Measurements from ENCODE around the gene ATL3. TPM values are rescaled to one million over a fixed set of nuclear protein-coding genes. Genes with fewer than 3 reads are reported as not detected.

ATL3 gene, protein sequence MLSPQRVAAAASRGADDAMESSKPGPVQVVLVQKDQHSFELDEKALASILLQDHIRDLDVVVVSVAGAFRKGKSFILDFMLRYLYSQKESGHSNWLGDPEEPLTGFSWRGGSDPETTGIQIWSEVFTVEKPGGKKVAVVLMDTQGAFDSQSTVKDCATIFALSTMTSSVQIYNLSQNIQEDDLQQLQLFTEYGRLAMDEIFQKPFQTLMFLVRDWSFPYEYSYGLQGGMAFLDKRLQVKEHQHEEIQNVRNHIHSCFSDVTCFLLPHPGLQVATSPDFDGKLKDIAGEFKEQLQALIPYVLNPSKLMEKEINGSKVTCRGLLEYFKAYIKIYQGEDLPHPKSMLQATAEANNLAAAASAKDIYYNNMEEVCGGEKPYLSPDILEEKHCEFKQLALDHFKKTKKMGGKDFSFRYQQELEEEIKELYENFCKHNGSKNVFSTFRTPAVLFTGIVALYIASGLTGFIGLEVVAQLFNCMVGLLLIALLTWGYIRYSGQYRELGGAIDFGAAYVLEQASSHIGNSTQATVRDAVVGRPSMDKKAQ
- 10 to 100 TPM; 20.9 to 23.2 TPM for total RNA-seq

DNA sequence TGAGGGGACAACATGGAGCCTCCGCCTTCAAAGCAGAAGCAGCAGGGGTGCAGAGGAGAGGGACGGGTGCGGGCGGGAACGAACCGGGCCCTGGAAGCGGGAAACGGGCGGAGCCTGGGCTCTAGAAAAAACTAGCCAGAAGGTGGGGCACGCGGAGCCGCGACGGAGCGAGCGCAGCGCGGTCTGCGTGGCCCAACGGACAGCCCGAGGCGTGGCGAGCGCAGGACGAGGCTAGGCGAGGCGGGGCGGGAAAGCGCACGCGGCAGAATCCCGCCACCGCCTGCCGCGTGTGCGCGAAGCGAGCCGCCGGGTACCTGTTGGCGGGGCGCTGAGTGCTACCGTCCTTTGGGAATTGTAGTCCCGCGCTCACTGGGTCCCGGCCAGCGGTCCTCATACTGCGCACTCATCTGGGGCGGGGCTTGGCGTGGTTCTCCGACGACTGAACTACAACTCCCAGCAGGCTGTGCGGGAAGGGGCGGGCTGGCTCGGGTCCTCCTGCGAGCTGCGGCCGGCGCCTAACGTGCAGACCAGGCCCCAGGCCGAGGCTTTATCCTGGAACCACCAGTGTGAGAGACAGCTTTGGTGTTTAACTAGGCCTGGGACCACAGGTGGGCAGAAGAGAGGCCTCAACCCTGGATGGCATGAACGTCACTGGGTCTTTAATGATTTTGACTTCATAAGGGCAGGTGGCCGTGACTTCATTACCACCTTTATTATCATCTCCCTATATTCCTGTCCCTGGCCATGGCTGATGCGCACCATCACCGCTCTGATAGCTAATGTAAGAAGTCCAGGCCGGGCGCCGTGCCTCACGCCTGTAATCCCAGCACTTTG is at the start of gene ATL3:
TSS of gene ATL3 (minus strand) at position 55 of the 834 bp plus-strand sequence. CDS start at position 14, 41 bp downstream.
- Mint-ChIP-seq H3K36me3 (peaks cover 12% of the 10 kb centered on the region), H3K27ac (peak within 1 kb of the TSS; percentile 86)

DNA sequence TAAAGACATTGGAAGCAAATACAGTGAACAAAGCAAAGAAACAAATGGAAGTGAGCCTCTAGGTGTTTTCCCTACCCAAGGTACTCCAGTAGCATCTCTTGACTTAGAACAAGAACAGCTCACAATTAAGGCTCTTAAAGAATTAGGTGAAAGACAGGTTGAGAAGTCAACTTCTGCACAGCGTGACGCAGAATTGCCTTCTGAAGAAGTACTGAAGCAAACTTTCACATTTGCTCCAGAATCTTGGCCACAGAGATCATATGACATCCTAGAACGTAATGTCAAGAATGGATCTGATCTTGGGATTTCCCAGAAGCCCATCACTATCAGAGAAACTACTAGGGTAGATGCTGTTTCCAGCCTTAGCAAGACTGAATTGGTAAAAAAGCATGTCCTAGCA is 49.4 kb upstream of the ATL3 start:
- H3K9me3 Mint-ChIP-seq = no peaks in the 10 kb centered on the region
- H3K4me1 Mint-ChIP-seq = no peaks in the 10 kb centered on the region
- no peak overlapping the region for H3K4me3 Mint-ChIP-seq
- H3K36me3 Mint-ChIP-seq = no peaks in the 10 kb centered on the region
- DNase-seq = no peak
- H3K27ac Mint-ChIP-seq = no peak overlapping the region
- no peaks in the 10 kb centered on the region for H3K27me3 Mint-ChIP-seq

More for the DNA sequence above, at the start of gene ATL3:
- Mint-ChIP-seq H3K4me3 (peak within 1 kb of the TSS; percentile 81), H3K4me1 (peaks cover 31% of the 10 kb centered on the region), H3K9me3 (peaks cover 2% of the 10 kb centered on the region), H3K27me3 (no peaks in the 10 kb centered on the region)
- peak; percentile 91 for DNase-seq

DNA sequence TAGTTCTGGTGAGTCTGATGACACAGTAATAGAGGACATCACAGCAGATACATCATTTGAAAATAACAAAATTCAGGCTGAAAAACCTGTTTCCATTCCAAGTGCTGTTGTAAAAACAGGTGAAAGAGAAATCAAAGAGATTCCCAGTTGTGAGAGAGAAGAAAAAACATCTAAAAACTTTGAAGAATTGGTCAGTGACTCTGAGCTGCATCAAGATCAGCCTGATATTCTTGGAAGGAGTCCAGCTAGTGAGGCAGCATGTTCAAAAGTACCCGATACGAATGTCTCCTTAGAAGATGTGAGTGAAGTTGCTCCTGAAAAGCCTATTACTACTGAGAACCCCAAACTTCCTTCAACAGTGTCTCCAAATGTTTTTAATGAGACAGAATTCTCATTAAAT is 48.8 kb upstream of the ATL3 start:
- Mint-ChIP-seq H3K9me3 (no peaks in the 10 kb centered on the region), H3K4me1 (no peaks in the 10 kb centered on the region), H3K27me3 (no peaks in the 10 kb centered on the region), H3K4me3 (no peak overlapping the region), H3K27ac (no peak overlapping the region), H3K36me3 (no peaks in the 10 kb centered on the region)
- no peak for DNase-seq

DNA sequence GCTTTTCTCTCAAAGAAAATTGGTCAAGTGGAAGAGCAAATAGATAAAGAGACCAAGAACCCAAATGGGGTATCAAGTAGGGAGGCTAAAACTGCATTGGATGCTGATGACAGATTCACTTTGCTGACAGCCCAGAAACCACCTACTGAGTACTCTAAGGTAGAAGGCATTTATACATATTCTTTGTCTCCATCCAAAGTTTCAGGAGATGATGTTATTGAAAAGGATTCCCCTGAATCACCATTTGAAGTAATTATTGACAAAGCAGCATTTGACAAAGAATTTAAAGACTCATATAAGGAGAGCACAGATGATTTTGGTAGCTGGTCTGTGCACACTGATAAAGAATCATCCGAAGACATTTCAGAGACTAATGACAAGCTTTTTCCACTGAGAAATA is 47.8 kb upstream of the ATL3 start:
- Mint-ChIP-seq H3K4me3 (no peak overlapping the region), H3K4me1 (no peaks in the 10 kb centered on the region), H3K36me3 (no peaks in the 10 kb centered on the region), H3K9me3 (no peaks in the 10 kb centered on the region), H3K27ac (no peak overlapping the region), H3K27me3 (no peaks in the 10 kb centered on the region)
- no peak for DNase-seq

GRCh38 chr11:63716046-63716445 is 44.9 kb upstream of the ATL3 start:
- H3K9me3 Mint-ChIP-seq = no peaks in the 10 kb centered on the region
- no peak overlapping the region for H3K4me3 Mint-ChIP-seq
- no peak for DNase-seq
- H3K4me1 Mint-ChIP-seq = no peaks in the 10 kb centered on the region
- H3K36me3 Mint-ChIP-seq = no peaks in the 10 kb centered on the region
- H3K27me3 Mint-ChIP-seq = no peaks in the 10 kb centered on the region
- H3K27ac Mint-ChIP-seq = no peak overlapping the region

GRCh38 chr11:63713766-63714165 is 42.6 kb upstream of the ATL3 start:
- H3K4me1 Mint-ChIP-seq = no peaks in the 10 kb centered on the region
- DNase-seq = no peak
- no peak overlapping the region for H3K27ac Mint-ChIP-seq
- H3K9me3 Mint-ChIP-seq = no peaks in the 10 kb centered on the region
- H3K27me3 Mint-ChIP-seq = no peaks in the 10 kb centered on the region
- H3K4me3 Mint-ChIP-seq = no peak overlapping the region
- H3K36me3 Mint-ChIP-seq = no peaks in the 10 kb centered on the region

DNA sequence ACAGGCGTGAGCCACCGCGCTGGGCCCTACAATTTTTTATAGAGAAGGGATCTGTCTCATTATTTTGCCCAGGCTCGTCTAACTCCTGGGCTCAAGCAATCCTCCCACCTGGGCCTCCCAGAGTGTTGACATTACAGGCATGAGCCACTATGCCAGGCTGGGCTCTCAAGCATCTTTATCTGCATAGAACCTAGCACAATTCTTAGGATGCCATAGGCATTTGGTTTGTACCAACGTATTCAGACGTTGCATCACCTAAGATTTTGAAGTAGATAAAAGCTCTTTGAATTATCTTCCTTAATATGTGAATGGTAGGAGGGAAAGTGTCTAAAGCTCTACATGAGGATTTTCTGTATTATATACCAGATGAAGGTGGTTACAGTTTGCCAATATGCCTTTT is 40.7 kb upstream of the ATL3 start:
- no peaks in the 10 kb centered on the region for H3K27me3 Mint-ChIP-seq
- no peaks in the 10 kb centered on the region for H3K9me3 Mint-ChIP-seq
- no peak overlapping the region for H3K27ac Mint-ChIP-seq
- H3K4me3 Mint-ChIP-seq = no peak overlapping the region
- H3K36me3 Mint-ChIP-seq = no peaks in the 10 kb centered on the region
- DNase-seq = no peak
- H3K4me1 Mint-ChIP-seq = peaks cover 2% of the 10 kb centered on the region

GRCh38 chr11:63710476-63711217 is 39.5 kb upstream of the ATL3 start:
- Mint-ChIP-seq H3K4me3 (no peak overlapping the region), H3K4me1 (peaks cover 2% of the 10 kb centered on the region), H3K36me3 (no peaks in the 10 kb centered on the region), H3K27ac (no peak overlapping the region), H3K27me3 (no peaks in the 10 kb centered on the region), H3K9me3 (no peaks in the 10 kb centered on the region)
- DNase-seq = no peak

DNA sequence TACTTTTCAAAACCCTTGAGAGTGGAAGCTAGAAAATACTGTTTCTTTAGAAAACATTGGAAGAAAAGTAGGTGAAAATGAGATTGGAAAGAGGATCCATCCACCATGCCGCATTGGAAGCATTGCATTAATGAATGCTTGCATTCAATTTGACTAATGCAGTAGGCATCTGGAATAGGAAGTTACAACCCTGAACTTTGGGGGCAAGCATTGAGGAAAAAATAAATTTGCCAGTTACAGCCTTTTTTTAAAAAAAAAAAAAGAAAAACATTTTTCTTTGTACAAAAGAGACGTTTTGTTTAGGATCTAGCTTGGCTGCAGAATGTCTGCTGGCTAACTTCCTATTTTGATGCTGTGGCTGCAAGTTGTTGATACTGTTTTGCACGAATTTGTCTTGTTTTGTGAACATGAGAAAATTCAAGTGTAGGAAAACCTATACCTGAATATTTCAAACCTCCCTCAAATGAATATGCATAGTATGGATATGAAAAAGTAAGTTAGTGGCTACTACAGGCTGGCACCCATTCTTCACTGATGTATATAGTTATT is 38.2 kb upstream of the ATL3 start:
- Mint-ChIP-seq H3K27me3 (no peaks in the 10 kb centered on the region), H3K9me3 (no peaks in the 10 kb centered on the region), H3K36me3 (no peaks in the 10 kb centered on the region), H3K4me3 (no peak overlapping the region), H3K4me1 (peaks cover 4% of the 10 kb centered on the region), H3K27ac (no peak overlapping the region)
- no peak for DNase-seq

GRCh38 chr11:63708764-63709163 is 37.6 kb upstream of the ATL3 start:
- no peaks in the 10 kb centered on the region for H3K36me3 Mint-ChIP-seq
- DNase-seq = no peak
- H3K27ac Mint-ChIP-seq = no peak overlapping the region
- H3K27me3 Mint-ChIP-seq = no peaks in the 10 kb centered on the region
- H3K9me3 Mint-ChIP-seq = no peaks in the 10 kb centered on the region
- H3K4me1 Mint-ChIP-seq = peaks cover 4% of the 10 kb centered on the region
- no peak overlapping the region for H3K4me3 Mint-ChIP-seq

DNA sequence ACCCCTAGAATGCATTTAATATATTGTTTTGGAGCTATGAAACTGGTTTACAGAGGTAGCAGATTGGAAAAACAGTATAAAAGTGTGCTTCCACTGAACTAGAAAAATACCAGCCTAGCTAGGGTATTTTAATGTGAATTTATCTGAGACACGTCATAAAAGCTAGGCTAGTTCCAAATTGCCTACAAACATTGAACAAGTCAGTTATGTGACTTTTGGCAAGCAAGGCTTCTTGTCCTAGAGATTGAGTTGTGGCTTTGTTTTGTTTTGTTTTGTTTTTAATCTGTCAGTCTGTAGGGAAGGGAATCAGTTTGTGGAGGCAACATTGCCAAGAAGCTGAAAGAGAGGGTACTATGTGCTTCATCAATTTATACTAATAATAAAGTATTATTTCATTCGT is 34.4 kb upstream of the ATL3 start:
- Mint-ChIP-seq H3K27me3 (no peaks in the 10 kb centered on the region), H3K27ac (no peak overlapping the region), H3K9me3 (no peaks in the 10 kb centered on the region), H3K36me3 (peaks cover 3% of the 10 kb centered on the region), H3K4me1 (peaks cover 7% of the 10 kb centered on the region), H3K4me3 (no peak overlapping the region)
- DNase-seq = no peak

- no peak for DNase-seq
- peaks cover 3% of the 10 kb centered on the region for H3K36me3 Mint-ChIP-seq
- H3K27me3 Mint-ChIP-seq = no peaks in the 10 kb centered on the region
- H3K9me3 Mint-ChIP-seq = no peaks in the 10 kb centered on the region
- H3K4me3 Mint-ChIP-seq = no peak overlapping the region
- no peak overlapping the region for H3K27ac Mint-ChIP-seq
- H3K4me1 Mint-ChIP-seq = peaks cover 14% of the 10 kb centered on the region
Observed at GRCh38 chr11:63699896-63700295, 28.7 kb upstream of the ATL3 start.

- no peak overlapping the region for H3K4me3 Mint-ChIP-seq
- no peak overlapping the region for H3K27ac Mint-ChIP-seq
- peaks cover 3% of the 10 kb centered on the region for H3K36me3 Mint-ChIP-seq
- H3K27me3 Mint-ChIP-seq = no peaks in the 10 kb centered on the region
- H3K4me1 Mint-ChIP-seq = peaks cover 12% of the 10 kb centered on the region
- no peaks in the 10 kb centered on the region for H3K9me3 Mint-ChIP-seq
- DNase-seq = no peak
Observed at GRCh38 chr11:63698976-63699733, 28.0 kb upstream of the ATL3 start.

DNA sequence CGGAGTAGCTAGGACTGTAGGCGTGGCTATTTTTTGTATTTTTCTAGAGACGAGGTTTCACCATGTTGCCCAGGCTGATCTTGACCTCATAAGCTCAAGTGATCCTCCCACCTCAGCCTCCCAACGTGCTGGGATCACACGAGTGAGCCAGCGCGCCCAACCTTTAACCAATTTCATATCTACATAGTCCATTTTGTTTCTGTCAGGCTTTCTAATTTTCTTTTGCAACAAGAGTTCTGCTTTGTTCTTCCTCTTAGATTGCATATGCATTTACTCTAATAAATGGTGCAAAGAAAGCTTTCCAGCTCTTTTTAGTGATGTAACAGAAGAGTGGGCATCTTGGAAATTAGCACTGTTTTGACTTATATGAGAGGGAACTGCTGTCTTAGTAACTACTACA is 23.4 kb upstream of the ATL3 start:
- DNase-seq = no peak
- no peaks in the 10 kb centered on the region for H3K27me3 Mint-ChIP-seq
- H3K9me3 Mint-ChIP-seq = no peaks in the 10 kb centered on the region
- H3K36me3 Mint-ChIP-seq = peaks cover 3% of the 10 kb centered on the region
- H3K4me3 Mint-ChIP-seq = no peak overlapping the region
- H3K27ac Mint-ChIP-seq = no peak overlapping the region
- H3K4me1 Mint-ChIP-seq = peaks cover 4% of the 10 kb centered on the region
